Ammon's horn (tissue), 1 donor: ENCODE measurements around the gene ACAT2.
"Not testable (repeated sequence)": the region's sequence is repeated elsewhere in the genome, so short reads cannot be mapped to it uniquely, and the experiment has no call there.

ENCODE experiments used
- DNase-seq: peaks from one replicate; pipeline ENCODE4 v3.0.0-alpha.2; 2016; ENCODE audit warnings: low spot score

The ACAT2 gene

GRCh38 chr6:159813781-159814180, 51.9 kb downstream of the ACAT2 start:
- no peak for DNase-seq

GRCh38 chr6:159815410-159815809, 53.6 kb downstream of the ACAT2 start:
- DNase-seq: no peak

GRCh38 chr6:159816775-159817174, 54.9 kb downstream of the ACAT2 start:
- not testable (repeated sequence) for DNase-seq

GRCh38 chr6:159817951-159818739, 56.3 kb downstream of the ACAT2 start:
- DNase-seq: no peak

GRCh38 chr6:159819098-159819497, 57.3 kb downstream of the ACAT2 start:
- no peak for DNase-seq

GRCh38 chr6:159819932-159820640, 58.2 kb downstream of the ACAT2 start:
- DNase-seq: no peak

GRCh38 chr6:159821122-159821521, 59.3 kb downstream of the ACAT2 start:
- no peak for DNase-seq

- no peak for DNase-seq
Measured at GRCh38 chr6:159821726-159822125, 59.9 kb downstream of the ACAT2 start.

- DNase-seq: no peak
Measured at GRCh38 chr6:159823953-159824352, 62.1 kb downstream of the ACAT2 start.

- not testable (repeated sequence) for DNase-seq
Measured at GRCh38 chr6:159824690-159825089, 62.8 kb downstream of the ACAT2 start.

- DNase-seq: no peak
Measured at GRCh38 chr6:159826004-159826403, 64.2 kb downstream of the ACAT2 start.

GRCh38 chr6:159826968-159827647, 65.3 kb downstream of the ACAT2 start:
- DNase-seq: no peak

GRCh38 chr6:159828074-159828473, 66.2 kb downstream of the ACAT2 start:
- no peak for DNase-seq
